ENCODE measurements around the gene MAPKAPK3. TPM values are rescaled to one million over a fixed set of nuclear protein-coding genes. Genes with fewer than 3 reads are reported as not detected.

MAPKAPK3 gene
- total RNA-seq, 1 experiment from 2014 or later = 40.1 TPM

GRCh38 chr3:50603261-50604109, 13.5 kb upstream of the MAPKAPK3 start:
- Histone ChIP-seq H3K4me3 (ENCODE audit: low read depth, low read length) (no peak overlapping the region), H3K36me3 (ENCODE audit: control insufficient read depth, insufficient read depth, low read length) (no peaks in the 10 kb centered on the region), H3K9me3 (no peaks in the 10 kb centered on the region), H3K27me3 (replicated peaks; ENCODE audit: control insufficient read depth, insufficient read depth, low read length) (no peaks in the 10 kb centered on the region), H3K4me1 (peaks cover 37% of the 10 kb centered on the region)
- no peak for TF ChIP-seq CTCF (IDR thresholded peaks at IDR 0.05; ENCODE audit: insufficient read depth in 1 of 2, low read depth in 1 of 2, low read length in 1 of 2, severe bottlenecking in 1 of 2, unreplicated experiment in 1 of 2)
- H3K9me3 Mint-ChIP-seq (ENCODE audit: unreplicated experiment) = no peaks in the 10 kb centered on the region
- peaks cover 20% of the 10 kb centered on the region for H3K4me1 Mint-ChIP-seq (ENCODE audit: low read depth, unreplicated experiment)
- ChIA-PET POLR2A (interaction anchor here (2.6 kb wide), 1 partner anchor 35 kb away, joined by 12 read pairs; the partner anchor contains the start of gene HEMK1), CTCF (interaction anchor here (0.6 to 3.2 kb wide), 3 partner anchors 8 to 344 kb away, joined by 3 to 19 read pairs (median 8); partner anchors contain the start of gene CISH)
- H3K36me3 Mint-ChIP-seq (ENCODE audit: insufficient read depth, unreplicated experiment) = peaks cover 4% of the 10 kb centered on the region
- H3K27me3 Mint-ChIP-seq (ENCODE audit: insufficient read depth, unreplicated experiment) = no peaks in the 10 kb centered on the region
- intact Hi-C loops (cut with micrococcal nuclease; ENCODE audit: unreplicated experiment) = no loop called here
- BruUV-seq (replicated peaks) = no TSS peak
- no peak for DNase-seq
- H3K27ac Mint-ChIP-seq (ENCODE audit: unreplicated experiment) = peak overlapping the region; percentile 98
- no peak overlapping the region for H3K4me3 Mint-ChIP-seq (ENCODE audit: unreplicated experiment)

GRCh38 chr3:50604110-50604621, 12.8 kb upstream of the MAPKAPK3 start:
- Mint-ChIP-seq H3K4me1 (ENCODE audit: low read depth, unreplicated experiment) (peaks cover 20% of the 10 kb centered on the region), H3K27me3 (ENCODE audit: insufficient read depth, unreplicated experiment) (no peaks in the 10 kb centered on the region), H3K27ac (ENCODE audit: unreplicated experiment) (no peak overlapping the region), H3K9me3 (ENCODE audit: unreplicated experiment) (no peaks in the 10 kb centered on the region), H3K4me3 (ENCODE audit: unreplicated experiment) (no peak overlapping the region), H3K36me3 (ENCODE audit: insufficient read depth, unreplicated experiment) (peaks cover 4% of the 10 kb centered on the region)
- Histone ChIP-seq H3K4me1 (peaks cover 37% of the 10 kb centered on the region), H3K4me3 (ENCODE audit: low read depth, low read length) (no peak overlapping the region), H3K36me3 (ENCODE audit: control insufficient read depth, insufficient read depth, low read length) (no peaks in the 10 kb centered on the region), H3K9me3 (no peaks in the 10 kb centered on the region), H3K27me3 (replicated peaks; ENCODE audit: control insufficient read depth, insufficient read depth, low read length) (no peaks in the 10 kb centered on the region)
- ChIA-PET CTCF (interaction anchor here (0.6 kb wide), 1 partner anchor 795 kb away, joined by 3 read pairs; no protein-coding TSS in a partner anchor), POLR2A (no interaction called here)
- DNase-seq = no peak
- intact Hi-C loops (cut with micrococcal nuclease; ENCODE audit: unreplicated experiment) = no loop called here
- no peak for TF ChIP-seq CTCF (IDR thresholded peaks at IDR 0.05; ENCODE audit: insufficient read depth in 1 of 2, low read depth in 1 of 2, low read length in 1 of 2, severe bottlenecking in 1 of 2, unreplicated experiment in 1 of 2)
- BruUV-seq (replicated peaks) = no TSS peak

GRCh38 chr3:50604628-50605588, 12.0 kb upstream of the MAPKAPK3 start:
- BruUV-seq (replicated peaks) = no TSS peak
- Mint-ChIP-seq H3K4me1 (ENCODE audit: low read depth, unreplicated experiment) (peaks cover 18% of the 10 kb centered on the region), H3K27ac (ENCODE audit: unreplicated experiment) (no peak overlapping the region), H3K27me3 (ENCODE audit: insufficient read depth, unreplicated experiment) (no peaks in the 10 kb centered on the region), H3K36me3 (ENCODE audit: insufficient read depth, unreplicated experiment) (peaks cover 4% of the 10 kb centered on the region), H3K9me3 (ENCODE audit: unreplicated experiment) (no peaks in the 10 kb centered on the region), H3K4me3 (ENCODE audit: unreplicated experiment) (no peak overlapping the region)
- CTCF ChIA-PET = interaction anchor here (0.6 to 1.0 kb wide), 2 partner anchors 34 to 795 kb away, joined by 3 read pairs; no protein-coding TSS in a partner anchor
- no peaks in the 10 kb centered on the region for H3K27me3 ChIP-seq (replicated peaks; ENCODE audit: control insufficient read depth, insufficient read depth, low read length)
- intact Hi-C loops (cut with micrococcal nuclease; ENCODE audit: unreplicated experiment) = no loop called here
- H3K9me3 ChIP-seq = no peaks in the 10 kb centered on the region
- peaks cover 36% of the 10 kb centered on the region for H3K4me1 ChIP-seq
- DNase-seq = no peak
- no peak for TF ChIP-seq CTCF (IDR thresholded peaks at IDR 0.05; ENCODE audit: insufficient read depth in 1 of 2, low read depth in 1 of 2, low read length in 1 of 2, severe bottlenecking in 1 of 2, unreplicated experiment in 1 of 2)
- H3K4me3 ChIP-seq (ENCODE audit: low read depth, low read length) = no peak overlapping the region
- POLR2A ChIA-PET = no interaction called here
- no peaks in the 10 kb centered on the region for H3K36me3 ChIP-seq (ENCODE audit: control insufficient read depth, insufficient read depth, low read length)

Data from Caco-2 (cell line).